GM12891 (cell line): ENCODE results near the gene RAPGEF2.

Source experiments
- DNase-seq: peaks from one replicate; pipeline ENCODE4 v3.0.0; 2011; ENCODE audit warnings: low spot score; ENCODE audit not compliant: insufficient read length
- FAIRE-seq: peaks from 2 replicates; lab custom pipeline; 2011; peaks lifted over from hg19 to GRCh38; lab: Jason Lieb, UNC
- PAX5 ChIP-seq: IDR thresholded peaks from 2 replicates; pipeline ENCODE4 v1.6.1; 2011; ENCODE audit warnings: low read length, moderate library complexity, mild to moderate bottlenecking; ENCODE audit not compliant: insufficient read depth, severe bottlenecking
- POLR2A ChIP-seq: IDR thresholded peaks from 2 replicates; pipeline ENCODE4 v1.6.1; 2011; ENCODE audit warnings: low read depth, low read length, control low read depth
- POLR2AphosphoS5 ChIP-seq: IDR thresholded peaks from 2 replicates; pipeline ENCODE4 v1.6.1; 2011; ENCODE audit warnings: low read depth, low read length, control low read depth
- POU2F2 ChIP-seq: IDR thresholded peaks from 2 replicates; pipeline ENCODE4 v1.6.1; 2011; ENCODE audit warnings: low read depth, mild to moderate bottlenecking, control low read depth, low read length, moderate library complexity
- SPI1 ChIP-seq: IDR thresholded peaks from 2 replicates; pipeline ENCODE4 v1.6.1; 2011; ENCODE audit warnings: low read depth, low read length, control low read depth
- TAF1 ChIP-seq: IDR thresholded peaks from 2 replicates; pipeline ENCODE4 v1.6.1; 2011; ENCODE audit warnings: low read depth, low read length, control low read depth

The RAPGEF2 gene

DNA sequence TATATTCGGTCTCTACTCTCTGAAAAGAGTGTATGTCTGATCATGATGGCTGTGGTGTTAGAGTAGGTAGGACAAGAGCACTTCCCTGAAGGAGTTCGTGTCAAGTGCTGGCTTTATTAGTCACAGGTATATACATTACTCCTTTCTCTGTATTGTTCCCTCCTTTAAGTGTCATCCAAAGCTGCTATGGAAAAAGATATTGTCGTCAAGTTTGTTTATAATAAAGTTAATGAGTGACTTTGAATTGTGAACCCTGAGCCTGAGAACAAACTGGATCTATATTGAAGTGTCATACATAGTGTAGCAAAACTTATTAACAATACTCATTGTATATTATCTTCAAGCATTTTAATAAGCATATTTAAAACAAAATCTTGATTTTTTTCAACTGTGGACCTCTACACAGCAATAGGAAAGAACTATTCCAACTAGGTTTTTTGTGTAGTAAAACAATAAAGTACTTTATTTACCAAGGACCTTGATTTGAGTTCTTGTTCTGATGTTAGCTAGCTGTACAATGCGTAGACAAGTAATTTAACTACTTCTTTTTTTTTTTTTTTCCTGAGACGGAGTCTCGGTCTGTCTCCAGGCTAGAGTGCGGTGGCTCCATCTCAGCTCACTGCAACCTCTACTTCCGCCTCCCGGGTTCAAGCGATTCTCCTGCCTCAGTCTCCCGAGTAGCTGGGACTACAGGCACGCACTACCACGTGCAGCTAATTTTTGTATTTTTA, 177.7 kb downstream of the RAPGEF2 start:
- FAIRE-seq (no peak), DNase-seq (no peak)
- TF ChIP-seq TAF1: no peak
- TF ChIP-seq SPI1: no peak
- no peak for TF ChIP-seq POLR2AphosphoS5
- TF ChIP-seq PAX5: no peak
- no peak for TF ChIP-seq POLR2A
- no peak for TF ChIP-seq POU2F2

DNA sequence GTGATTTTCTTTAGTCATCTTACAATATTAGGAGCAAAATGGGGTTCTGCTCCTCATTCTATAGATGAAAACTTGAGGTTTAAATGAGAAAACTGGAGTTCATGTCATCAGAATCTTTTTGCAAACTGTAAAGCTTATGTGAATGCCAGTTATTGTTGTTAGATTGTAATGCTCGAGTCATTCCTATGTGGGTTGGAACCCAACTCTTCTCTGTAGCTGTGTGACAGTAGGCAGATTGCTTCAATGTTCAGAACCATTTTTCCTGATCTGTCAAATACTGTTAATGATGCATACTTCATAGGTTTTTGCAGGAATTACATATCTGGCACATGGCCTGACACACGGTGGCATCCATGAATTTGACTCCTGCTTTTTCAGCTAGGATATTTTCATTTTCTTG, 178.9 kb downstream of the RAPGEF2 start:
- no peak for FAIRE-seq
- TF ChIP-seq POLR2A (no peak), SPI1 (no peak), POU2F2 (no peak), POLR2AphosphoS5 (no peak), PAX5 (no peak), TAF1 (no peak)
- no peak for DNase-seq

DNA sequence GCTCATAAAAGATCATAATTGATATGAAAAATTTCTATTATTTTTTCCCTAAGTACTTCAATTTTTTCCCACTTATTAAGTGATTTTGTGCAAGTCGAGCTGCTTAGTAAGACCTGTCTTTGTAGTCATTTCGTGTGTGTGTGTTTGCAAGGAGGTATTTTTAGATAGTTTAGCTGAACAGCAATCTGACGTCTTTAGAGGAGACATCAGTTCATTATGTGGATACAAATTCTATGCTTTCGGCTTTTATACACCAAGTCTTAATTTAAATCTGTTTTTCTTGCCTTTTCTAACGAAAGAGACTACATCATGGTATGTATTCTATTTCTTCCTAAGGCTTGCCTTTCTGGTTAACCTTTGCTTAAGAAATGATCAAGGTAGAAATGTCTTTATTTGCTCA, 179.4 kb downstream of the RAPGEF2 start:
- DNase-seq (no peak), FAIRE-seq (no peak)
- TF ChIP-seq SPI1: no peak
- no peak for TF ChIP-seq TAF1
- no peak for TF ChIP-seq POLR2A
- no peak for TF ChIP-seq POU2F2
- no peak for TF ChIP-seq POLR2AphosphoS5
- no peak for TF ChIP-seq PAX5

DNA sequence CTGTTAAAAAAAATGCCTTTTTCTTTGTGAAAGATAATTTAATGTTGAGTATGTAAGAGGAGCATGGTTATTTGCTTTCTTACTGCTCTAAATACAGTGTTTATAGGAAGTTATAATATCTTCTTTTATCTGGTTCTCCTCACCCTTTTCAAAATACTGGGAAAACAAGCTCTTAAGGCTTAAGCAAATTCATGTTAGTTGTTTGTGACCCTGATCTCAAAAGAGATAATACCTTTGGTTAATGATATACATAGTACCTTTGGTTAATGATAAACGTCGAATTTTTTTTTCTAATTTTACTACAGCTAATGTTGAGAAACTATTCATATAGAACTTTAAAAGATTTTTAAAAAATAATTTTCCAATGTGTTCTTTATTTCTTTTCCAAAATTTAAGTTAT, 180.1 kb downstream of the RAPGEF2 start:
- TF ChIP-seq TAF1: no peak
- no peak for TF ChIP-seq POU2F2
- TF ChIP-seq POLR2AphosphoS5: no peak
- no peak for TF ChIP-seq PAX5
- no peak for TF ChIP-seq SPI1
- no peak for TF ChIP-seq POLR2A
- DNase-seq: no peak
- FAIRE-seq: no peak

DNA sequence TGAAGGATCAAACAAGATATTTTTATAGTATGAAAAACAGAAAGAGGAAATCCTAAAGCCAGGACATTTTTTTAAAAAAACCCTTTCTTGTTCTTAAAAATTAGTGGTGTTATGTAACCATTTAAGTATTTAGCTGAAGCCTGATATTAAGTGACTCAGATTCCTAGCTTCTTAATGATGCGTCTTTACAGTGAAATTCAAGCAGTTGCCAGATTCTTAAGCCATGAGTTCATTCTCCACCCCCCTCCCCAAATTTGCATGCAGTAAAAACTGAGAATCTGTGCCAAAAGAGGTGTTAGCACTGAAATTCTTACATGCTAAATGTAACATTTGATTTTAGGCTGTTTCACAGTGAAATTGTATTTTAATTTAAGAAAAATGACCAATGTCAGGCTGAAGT, 180.8 kb downstream of the RAPGEF2 start:
- FAIRE-seq: no peak
- TF ChIP-seq PAX5 (no peak), POU2F2 (no peak), POLR2A (no peak), POLR2AphosphoS5 (no peak)
- no peak for DNase-seq

DNA sequence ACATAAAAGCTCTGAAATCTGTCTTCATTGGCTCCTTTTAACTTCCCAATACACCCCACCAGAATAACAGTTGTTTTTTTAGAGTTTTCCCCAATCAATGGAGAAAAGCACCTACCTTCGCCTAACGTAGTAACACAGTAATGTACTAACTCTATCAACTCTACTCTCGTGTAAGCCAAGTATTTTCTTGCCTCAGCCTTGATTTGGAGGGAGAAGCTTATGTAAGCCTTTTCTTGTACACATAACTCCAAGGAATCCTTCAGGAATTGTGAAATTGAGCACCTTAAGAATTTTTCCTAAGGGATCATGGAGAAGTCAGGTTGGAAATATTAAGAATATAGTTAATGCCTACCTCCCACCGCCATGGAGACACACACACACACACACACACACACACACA, 181.2 kb downstream of the RAPGEF2 start:
- TF ChIP-seq POU2F2 (no peak), TAF1 (no peak), POLR2AphosphoS5 (no peak), POLR2A (no peak), PAX5 (no peak), SPI1 (no peak)
- FAIRE-seq (no peak), DNase-seq (no peak)

DNA sequence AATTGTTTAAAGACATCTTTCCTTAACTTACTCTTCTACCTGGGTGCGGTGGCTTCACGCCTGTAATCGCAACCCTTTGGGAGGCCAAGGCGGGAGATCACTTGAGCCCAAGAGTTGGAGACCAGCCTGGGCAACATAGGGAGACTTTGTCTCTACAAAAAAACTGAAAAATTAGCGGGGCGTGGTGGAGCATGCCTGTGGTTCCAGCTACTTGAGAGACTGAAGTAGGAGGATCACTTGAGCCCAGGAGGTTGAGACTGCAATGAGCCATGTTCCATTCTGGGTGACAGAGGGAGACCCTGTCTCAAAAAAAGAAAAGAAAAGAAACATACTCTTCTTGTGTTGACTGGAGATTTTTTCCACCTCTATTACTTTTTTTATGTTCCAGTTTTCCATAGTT, 181.9 kb downstream of the RAPGEF2 start:
- FAIRE-seq (no peak), DNase-seq (no peak)
- TF ChIP-seq POLR2A (no peak), SPI1 (no peak), POU2F2 (no peak), POLR2AphosphoS5 (no peak), PAX5 (no peak), TAF1 (no peak)

DNA sequence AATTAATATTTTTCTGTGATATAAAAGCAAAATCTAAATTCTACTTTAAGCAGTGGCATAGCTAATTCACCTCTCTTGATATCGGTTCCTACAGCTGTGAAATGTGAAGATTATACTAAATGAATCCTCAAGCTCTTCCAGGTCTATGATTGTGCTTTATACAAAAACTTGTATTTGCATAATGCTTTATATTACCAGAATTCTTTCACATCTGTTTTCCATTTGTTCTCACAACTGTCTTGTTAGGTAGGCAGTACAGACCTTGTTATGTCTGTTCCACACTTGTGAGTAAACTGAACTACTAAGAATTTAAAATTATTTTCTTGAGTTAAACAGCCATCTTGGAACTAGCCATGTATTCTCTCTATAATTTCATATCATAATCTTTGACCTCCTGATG, 184.9 kb downstream of the RAPGEF2 start:
- TF ChIP-seq PAX5 (no peak), POLR2AphosphoS5 (no peak), POU2F2 (no peak), SPI1 (no peak), TAF1 (no peak), POLR2A (no peak)
- FAIRE-seq (no peak), DNase-seq (no peak)

DNA sequence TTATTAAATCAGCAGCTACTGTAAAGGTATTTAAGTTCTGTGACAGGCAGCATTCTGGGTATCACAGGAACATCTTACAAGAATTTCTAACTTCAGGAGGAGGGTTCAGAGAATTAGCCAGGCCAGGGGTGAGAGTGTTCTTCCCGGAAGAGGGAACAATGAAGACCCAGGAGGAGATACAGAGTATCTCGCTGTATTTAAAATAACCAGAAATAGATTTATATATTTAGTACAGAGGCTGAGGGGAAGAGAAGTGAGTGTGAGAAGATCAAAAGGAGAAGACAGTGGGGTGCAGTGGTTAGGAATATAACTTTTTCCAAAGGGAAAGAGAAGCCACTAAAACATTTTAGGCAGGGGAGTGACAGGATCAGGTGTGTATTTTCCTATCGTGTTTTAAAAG, 186.8 kb downstream of the RAPGEF2 start:
- FAIRE-seq: no peak
- no peak for DNase-seq
- TF ChIP-seq POLR2A (no peak), POLR2AphosphoS5 (no peak), SPI1 (no peak), TAF1 (no peak), PAX5 (no peak), POU2F2 (no peak)

DNA sequence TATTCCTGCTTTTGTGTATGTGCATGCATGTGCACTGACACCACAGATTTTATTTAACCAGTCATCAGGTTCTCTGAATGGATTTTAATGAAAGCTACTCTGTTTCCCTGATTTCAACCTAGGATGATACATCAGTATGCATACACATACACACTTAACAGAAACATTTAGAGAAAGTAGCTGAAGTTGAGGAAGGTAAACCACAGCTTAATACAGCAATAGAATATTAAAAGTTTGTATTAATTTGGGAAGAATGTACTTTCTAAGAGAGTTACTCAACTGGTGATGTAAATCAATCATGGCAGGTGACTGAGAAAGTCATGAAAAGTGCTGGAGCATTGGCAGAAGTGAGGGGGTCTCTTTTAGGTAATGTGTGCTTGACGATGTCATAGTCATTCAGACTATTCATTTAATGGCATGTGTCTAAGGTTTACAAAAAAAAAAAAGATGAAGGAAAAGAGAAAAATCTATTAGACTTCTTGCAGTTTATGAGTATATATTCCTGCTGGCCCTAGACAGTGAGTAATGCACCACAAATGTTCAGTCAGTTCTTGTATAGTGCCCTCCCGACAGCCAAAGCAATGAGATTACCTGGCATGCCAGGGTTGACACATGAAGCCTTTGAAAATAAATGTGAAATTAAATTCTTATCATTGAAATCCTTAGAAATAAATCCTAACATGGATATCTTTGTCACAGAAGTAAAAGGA, 187.6 kb downstream of the RAPGEF2 start:
- DNase-seq (no peak), FAIRE-seq (no peak)
- TF ChIP-seq SPI1 (no peak), POU2F2 (no peak), POLR2A (no peak), PAX5 (no peak), POLR2AphosphoS5 (no peak), TAF1 (no peak)
